ENCODE results near the gene ODF2.

Gene ODF2

DNA sequence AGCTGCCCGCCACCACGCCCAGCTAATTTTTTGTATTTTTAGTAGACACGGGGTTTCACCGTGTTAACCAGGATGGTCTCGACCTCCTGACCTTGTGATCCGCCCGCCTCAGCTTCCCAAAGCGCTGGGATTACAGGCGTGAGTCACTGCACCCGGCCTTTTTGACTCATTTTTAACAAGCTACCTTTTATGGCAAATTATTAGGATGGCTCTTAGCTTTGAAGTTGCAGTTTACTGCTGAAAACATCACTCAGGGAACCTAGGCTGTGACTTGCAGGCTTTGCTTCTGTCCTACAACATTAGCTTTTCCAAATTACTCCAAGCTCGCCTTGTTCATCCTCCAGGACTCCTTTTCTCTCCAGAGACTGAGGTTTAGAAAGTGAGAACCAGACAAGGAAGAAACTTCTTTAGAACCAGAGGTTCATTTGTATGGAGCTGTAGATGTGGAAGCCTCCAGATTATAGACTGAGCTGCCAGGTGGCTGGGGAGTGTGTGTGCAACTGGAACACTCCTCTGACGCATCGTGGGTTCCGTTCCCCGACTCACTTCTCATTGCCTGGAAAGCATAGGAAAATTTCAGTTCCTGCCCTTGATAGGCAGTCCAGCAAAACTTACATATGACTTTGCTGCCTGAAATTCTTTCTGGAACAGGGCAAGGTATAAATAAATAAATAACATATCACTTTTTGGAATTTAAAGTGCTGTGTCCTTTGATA is 72.8 kb downstream of the ODF2 start:
- DNase-seq (ENCODE audit: low spot score), result no peak
- TF ChIP-seq, protein P1, sequence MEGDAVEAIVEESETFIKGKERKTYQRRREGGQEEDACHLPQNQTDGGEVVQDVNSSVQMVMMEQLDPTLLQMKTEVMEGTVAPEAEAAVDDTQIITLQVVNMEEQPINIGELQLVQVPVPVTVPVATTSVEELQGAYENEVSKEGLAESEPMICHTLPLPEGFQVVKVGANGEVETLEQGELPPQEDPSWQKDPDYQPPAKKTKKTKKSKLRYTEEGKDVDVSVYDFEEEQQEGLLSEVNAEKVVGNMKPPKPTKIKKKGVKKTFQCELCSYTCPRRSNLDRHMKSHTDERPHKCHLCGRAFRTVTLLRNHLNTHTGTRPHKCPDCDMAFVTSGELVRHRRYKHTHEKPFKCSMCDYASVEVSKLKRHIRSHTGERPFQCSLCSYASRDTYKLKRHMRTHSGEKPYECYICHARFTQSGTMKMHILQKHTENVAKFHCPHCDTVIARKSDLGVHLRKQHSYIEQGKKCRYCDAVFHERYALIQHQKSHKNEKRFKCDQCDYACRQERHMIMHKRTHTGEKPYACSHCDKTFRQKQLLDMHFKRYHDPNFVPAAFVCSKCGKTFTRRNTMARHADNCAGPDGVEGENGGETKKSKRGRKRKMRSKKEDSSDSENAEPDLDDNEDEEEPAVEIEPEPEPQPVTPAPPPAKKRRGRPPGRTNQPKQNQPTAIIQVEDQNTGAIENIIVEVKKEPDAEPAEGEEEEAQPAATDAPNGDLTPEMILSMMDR (conservative IDR thresholded peaks at IDR 0.05; ENCODE audit: low read depth), result no peak
- ChIA-PET POLR2A (ENCODE audit: low non-redundant PET) (no interaction called here), CTCF (no interaction called here)
- peak overlapping the region; percentile 53 for H3K27ac ChIP-seq

DNA sequence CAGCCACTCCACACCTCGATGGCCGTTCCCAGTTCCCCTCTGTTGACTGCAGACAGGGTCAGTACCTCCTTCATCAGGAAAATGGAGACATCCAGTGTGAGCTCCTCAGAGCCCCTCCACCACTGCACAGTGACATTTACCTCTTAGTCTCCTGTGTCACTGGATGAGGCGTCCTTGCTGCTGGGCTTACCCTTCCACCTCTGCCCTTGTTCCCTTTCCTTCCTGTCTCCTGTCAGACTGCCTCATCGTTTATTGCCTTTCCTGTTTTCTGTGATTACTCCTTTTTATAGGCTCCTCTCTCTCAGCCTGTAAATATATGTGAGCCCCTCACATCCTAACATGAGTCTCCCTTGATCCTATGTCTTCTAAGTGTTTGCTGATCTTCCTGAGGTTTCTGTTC is 73.4 kb downstream of the ODF2 start:
- peak overlapping the region; percentile 53 for H3K27ac ChIP-seq
- DNase-seq (ENCODE audit: low spot score), result no peak
- ChIA-PET POLR2A (ENCODE audit: low non-redundant PET) (no interaction called here), CTCF (no interaction called here)
- TF ChIP-seq, protein P1 (conservative IDR thresholded peaks at IDR 0.05; ENCODE audit: low read depth), result no peak

DNA sequence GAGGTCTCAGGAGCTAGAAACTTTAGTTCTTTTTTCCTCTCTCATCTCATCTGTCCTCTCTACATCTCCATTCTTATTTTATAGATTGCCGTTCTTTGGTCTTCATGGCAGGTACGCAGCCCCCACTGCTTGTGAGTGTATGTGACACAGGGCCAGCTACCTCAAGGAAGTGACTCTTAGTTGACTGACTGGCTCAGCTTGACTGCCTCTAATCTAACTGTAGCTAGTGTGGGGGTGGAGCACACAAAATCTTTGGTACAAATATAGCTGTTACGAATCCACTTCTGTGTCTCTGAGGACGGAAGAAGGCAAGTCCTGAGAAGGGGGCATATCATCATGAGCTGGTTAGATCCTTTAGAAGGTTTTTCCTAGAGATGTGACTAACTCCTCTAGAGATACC is 76.8 kb downstream of the ODF2 start:
- ChIA-PET POLR2A (ENCODE audit: low non-redundant PET) (interaction anchor here (0.7 kb wide), 1 partner anchor 21 kb away, joined by 9 read pairs; no protein-coding TSS in a partner anchor), CTCF (interaction anchor here (0.6 to 0.7 kb wide), 3 partner anchors 25 to 264 kb away, joined by 3 to 4 read pairs (median 3); no protein-coding TSS in a partner anchor)
- H3K27ac ChIP-seq, result no peak overlapping the region
- DNase-seq (ENCODE audit: low spot score), result no peak
- TF ChIP-seq, protein P1 (conservative IDR thresholded peaks at IDR 0.05; ENCODE audit: low read depth), result no peak

DNA sequence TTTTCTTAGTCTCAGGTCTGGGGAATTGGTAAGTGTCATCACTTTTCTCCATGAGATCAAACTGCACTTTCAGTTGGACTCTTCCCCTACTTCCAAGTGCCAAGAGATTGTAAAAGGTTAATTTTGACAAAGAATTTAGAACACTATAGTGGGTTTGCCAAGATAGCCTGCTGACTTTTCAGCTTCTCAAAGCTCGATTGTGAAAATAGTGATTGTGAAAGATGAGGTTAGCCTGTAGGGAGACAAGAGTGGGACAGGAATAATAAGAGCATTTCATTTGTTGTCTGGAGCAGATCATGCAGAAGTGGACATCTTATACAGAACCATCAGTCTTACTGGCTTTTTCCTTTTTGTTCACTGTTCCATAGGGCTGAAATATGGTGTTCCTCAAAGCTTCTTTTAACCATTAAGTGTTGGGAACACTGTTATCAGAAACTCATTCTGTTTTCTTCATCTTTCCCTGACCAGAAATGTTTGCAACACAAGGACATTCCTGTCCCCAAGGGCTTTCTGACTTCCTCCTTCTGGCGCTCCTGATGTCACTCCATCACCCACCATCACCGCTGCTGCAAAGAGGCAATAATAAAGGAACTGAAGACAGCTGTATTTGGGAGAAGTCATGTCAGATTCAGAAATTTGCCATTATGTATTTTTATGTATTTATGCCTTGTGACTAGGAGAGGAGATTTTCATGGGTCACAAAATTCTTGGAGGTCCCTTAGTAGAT is 85.0 kb downstream of the ODF2 start:
- POLR2A ChIA-PET (ENCODE audit: low non-redundant PET), result no interaction called here

DNA sequence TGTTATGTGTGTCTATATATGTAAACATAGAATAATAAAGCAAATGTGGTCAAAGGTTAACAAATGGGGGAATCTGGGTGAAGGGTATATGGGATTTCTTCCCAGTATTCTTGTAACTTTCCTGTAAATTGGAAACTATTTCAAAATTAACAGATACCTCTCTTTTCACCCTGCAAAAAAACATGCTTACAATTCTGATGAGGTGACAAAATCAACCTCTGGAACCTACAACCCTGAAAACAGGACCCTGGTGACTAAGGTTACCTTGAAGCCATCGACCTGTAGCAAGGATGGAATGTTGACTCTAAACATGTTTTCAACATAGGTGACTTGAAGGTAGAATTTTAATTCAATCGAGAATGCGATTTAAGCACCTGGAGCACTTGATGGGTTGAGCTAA is 90.7 kb downstream of the ODF2 start:
- DNase-seq (ENCODE audit: low spot score), result no peak
- no peak overlapping the region for H3K27ac ChIP-seq
- TF ChIP-seq, protein P1 (conservative IDR thresholded peaks at IDR 0.05; ENCODE audit: low read depth), result no peak
- ChIA-PET POLR2A (ENCODE audit: low non-redundant PET) (no interaction called here), CTCF (no interaction called here)

More for the DNA sequence above, 85.0 kb downstream of the ODF2 start:
- TF ChIP-seq, protein P1 (conservative IDR thresholded peaks at IDR 0.05; ENCODE audit: low read depth), result no peak
- no peak overlapping the region for H3K27ac ChIP-seq
- no peak for DNase-seq (ENCODE audit: low spot score)
- CTCF ChIA-PET, result no interaction called here

GRCh38 chr9:128548876-128549275 is 93.1 kb downstream of the ODF2 start:
- ChIA-PET POLR2A (ENCODE audit: low non-redundant PET) (no interaction called here), CTCF (no interaction called here)
- no peak for DNase-seq (ENCODE audit: low spot score)
- TF ChIP-seq, protein P1 (conservative IDR thresholded peaks at IDR 0.05; ENCODE audit: low read depth), result no peak
- H3K27ac ChIP-seq, result no peak overlapping the region

Data from RWPE1 (cell line).